Activated gamma-delta T cell (primary cell): ENCODE data around the gene MSL3.
A peak's percentile ranks its signal among the peaks of the same experiment; 100 is the strongest.

Experiments used
- DNase-seq: peaks from one replicate; lab custom pipeline; 2025; lab: John Stamatoyannopoulos, UW
- total RNA-seq, 2 donors: gene quantifications; one replicate each; lab custom pipeline; 2026; lab: John Stamatoyannopoulos, UW

MSL3 gene, protein sequence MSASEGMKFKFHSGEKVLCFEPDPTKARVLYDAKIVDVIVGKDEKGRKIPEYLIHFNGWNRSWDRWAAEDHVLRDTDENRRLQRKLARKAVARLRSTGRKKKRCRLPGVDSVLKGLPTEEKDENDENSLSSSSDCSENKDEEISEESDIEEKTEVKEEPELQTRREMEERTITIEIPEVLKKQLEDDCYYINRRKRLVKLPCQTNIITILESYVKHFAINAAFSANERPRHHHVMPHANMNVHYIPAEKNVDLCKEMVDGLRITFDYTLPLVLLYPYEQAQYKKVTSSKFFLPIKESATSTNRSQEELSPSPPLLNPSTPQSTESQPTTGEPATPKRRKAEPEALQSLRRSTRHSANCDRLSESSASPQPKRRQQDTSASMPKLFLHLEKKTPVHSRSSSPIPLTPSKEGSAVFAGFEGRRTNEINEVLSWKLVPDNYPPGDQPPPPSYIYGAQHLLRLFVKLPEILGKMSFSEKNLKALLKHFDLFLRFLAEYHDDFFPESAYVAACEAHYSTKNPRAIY
- total RNA-seq: 100 to 156 reads per million in 2 donors

DNA sequence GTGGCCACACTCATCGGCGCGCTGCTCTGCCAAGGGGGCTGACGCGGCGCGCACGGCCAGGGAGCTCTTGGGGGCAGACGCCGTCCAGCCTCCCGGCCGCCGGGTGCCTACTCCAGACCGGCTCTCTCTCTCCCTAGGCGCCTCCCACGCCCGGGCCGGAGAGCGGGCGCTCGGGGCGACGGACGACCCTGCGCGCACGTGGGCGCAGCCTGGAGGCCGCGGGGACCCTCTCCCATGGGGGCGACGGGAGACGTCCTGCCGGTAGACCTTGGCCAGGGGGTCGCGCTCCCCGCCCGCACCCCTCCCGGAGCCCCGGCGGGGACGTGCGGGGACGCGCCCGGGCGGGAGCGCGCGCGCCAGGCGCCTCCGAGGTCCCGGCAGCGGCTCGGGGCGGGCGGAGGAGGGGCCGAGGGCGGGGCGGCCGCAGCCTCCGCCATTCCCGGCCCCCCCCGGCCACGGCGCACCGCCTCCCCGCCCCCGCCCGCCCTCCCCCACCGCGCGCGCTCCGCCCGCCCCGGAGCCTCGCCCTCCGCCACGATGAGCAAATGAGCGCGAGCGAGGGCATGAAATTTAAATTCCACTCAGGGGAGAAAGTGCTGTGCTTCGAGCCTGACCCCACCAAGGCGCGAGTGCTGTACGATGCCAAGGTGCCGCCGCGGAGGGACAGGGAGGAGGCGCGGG lies at the start of gene MSL3:
MSL3 (plus strand) TSS at position 519 of the 681 bp plus-strand sequence; CDS start at position 546, 27 bp downstream.
- DNase-seq: peak; percentile 59

DNA sequence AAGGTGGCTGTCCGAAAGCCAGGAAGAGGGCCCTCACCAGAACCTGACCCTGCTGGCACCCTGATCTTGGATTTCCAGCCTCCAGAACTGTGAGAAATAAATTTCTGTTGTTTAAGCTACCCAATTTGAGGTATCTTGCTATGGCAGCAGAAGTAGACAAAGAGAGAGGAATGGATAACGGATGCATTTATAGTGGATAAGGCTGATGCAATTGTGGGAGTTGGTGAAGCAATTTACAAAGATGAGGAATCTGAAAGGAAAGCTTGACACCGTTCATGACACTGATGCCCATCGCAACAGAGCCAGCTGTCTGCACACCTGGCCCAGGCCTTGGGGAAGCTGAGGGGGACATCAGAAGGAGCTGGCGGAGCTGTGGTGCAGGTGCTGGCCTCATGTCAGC lies 35.7 kb upstream of the MSL3 start:
- DNase-seq: no peak

DNA sequence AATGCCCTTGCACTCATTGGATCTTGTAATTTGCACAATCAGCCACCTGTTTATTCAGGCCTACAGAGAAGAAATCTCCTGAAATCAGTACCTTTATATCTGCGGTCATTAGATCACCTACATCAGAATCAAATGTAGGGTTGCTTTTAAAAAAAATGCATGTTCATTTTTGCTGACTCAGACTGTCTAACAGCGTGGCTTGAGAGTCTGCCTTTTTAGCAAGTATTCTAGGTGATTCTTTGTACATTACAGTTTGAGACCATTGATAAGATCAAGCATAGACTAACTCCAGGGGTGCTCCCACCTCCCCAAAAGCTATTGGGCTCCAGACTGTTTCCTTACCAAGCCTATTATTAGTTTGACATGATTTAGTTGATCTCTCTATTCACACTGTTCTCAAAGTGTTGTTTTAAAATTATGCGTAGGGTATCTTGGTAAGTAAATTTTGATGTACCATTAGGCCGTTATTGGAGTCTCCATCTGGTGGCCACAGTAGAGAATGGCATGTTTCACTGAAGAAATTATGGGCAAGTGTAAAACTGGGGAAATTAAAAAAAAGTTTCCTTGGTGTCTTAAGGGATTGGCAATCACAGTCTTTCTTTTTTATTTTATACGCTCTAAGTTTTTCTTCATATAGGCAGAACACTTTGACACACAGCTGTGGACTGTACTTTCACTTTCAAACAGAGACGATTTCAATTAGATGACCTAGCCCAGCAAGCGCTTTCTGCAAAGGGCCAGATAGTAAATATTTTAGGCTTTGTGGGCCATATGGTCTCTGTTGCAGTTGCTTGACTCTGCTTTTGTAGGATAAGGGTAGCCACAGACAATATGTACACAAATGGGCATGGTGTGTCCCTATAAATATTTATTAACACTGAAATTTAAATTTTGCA lies 33.7 kb upstream of the MSL3 start:
- DNase-seq: no peak

DNA sequence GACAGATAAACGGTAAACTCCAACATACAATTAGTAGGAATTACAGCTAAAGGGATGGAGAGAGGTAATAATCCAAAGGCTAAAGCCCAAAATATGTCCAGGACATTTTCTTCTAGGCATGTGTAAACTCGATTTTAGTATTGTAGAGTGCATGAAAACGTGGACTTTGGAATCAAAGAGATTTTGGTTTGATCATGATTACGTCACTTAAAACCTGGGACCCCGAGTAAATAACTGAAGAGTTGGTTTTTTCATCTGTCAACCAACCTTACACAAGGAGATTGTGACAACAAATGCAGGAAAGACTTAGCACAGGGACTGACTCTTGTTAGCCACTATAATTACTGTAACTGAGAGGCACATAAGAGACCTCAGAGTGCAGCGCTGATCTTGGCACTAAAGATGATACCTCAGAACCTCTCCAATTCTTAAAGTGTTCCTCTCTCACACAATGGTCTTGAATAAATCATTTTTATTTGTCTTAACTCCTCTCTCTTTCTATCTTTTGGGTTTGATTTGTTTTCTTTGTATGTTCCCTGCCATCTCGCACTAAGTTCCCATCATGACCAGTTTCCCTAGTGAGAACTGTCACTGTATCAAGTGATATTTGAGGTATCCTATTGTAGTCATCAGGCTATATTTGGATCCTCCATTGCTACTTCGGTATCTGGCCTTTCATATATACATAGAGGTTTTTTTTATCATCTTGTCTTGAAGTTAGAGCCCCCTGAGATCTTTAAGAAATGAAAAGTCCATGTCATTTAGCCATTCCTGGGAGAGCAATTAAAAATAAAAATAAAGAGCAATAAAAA lies 32.2 kb upstream of the MSL3 start:
- DNase-seq: no peak

DNA sequence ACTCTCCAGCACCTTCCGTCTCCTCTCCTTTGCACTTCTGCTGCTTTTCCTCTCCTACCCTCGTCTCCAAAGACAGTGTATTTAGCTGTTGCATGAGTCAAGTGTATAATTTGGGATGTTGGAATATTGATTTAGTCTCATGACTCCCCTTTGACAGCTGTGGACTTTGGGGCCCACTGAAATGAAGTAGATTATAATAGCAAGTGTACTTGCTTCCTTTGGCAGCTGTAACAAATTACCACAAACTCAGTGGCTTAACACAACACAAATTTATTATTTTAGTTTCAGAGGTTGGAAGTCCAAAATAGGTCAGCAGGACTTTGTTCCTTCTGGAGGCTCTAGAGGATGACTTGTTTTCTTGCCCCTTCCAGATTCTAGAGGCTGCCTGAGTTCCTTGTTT lies 29.5 kb upstream of the MSL3 start:
- no peak for DNase-seq

DNA sequence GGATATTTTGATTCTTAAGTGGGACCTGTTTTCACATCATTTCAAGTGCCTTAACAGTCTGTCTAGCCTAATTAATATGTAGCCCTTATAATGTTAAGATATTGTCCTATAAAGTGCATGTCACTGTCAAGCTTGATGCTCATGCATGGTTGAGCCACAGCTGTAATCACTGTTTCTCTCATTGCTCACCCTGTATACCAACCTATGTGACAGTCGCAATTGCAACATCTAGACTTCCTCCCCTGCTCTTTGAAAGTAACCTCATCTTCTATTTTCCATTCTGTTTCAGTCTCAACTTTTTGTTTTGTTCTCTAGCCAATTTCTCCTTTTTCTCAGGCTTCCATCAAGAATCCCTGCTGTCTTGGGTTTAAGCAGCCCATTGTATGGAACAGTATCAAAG lies 24.4 kb upstream of the MSL3 start:
- DNase-seq: no peak

DNA sequence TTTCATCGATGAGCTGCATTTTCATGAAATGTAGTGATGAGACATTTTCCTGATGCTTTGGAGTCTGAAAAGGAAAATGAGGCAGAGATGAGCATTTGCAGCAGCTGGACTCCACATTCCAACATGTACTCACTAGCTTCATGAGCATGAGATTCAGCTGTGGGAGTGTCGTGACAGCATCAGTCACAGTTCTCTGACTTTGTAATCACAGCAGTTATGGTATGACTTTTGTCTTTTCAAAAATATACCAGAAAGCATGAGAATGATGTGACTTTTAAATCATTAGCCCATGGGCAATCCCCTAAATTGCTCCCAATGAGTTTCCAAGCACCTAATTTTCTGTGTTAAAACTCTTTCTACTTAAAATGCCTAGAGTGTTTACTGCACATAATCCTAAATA lies 18.3 kb upstream of the MSL3 start:
- DNase-seq: no peak

DNA sequence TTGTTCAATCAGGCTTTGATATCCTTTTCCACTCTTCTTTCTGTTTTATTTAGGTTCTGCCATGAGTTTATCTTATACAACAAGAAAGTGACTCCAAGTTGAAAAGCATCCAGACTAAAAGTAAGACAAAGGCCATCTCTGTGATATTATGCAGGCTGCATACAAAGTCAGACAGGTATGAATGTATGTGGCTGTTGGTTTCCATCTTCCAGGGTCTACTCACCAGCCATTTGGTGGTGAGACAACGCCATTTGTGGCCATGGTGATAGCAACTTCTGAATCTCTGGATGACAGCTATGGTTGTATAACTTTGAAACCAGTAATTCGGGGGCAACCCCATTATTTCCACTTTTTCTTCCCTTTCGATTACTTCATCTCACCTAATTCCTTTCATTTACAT lies 17.2 kb upstream of the MSL3 start:
- DNase-seq: no peak

DNA sequence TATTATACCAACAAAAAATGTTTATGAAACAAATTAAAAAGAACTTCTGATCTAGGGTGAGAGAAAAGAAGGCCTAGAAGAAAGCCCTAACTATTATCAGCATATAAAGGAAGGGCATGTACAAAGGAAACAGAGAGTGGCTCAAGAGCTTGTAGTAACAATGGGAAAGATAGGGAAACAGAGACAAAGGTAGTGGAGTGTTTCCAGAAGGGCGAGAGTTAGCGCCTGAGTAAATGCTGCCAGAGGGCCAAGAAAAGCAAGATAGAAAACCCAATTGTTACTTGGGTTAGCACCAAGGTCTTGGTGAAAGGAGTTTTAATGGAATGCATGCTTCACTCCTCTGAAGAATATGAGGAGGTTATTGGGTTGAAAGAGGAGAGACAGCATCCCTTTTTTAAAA lies 16.5 kb upstream of the MSL3 start:
- DNase-seq: no peak

DNA sequence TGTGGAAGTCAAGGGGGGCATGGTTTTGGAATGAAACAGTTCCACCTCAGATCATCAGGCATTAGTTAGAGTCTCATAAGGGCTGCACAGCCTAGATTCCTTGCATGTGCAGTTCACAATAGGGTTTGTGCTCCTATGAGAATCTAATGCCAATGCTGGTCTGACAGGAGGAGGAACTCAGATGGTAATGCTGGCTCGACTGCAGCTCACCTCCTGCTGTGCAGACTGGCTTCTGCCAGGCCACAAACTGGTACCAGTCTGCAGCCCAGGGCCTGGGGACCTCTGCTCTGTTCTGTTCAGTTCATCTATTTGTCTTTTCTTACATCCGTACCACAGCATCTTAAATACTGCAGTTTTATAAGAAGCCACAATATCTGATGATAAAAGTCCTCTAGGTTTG lies 12.2 kb upstream of the MSL3 start:
- DNase-seq: no peak

DNA sequence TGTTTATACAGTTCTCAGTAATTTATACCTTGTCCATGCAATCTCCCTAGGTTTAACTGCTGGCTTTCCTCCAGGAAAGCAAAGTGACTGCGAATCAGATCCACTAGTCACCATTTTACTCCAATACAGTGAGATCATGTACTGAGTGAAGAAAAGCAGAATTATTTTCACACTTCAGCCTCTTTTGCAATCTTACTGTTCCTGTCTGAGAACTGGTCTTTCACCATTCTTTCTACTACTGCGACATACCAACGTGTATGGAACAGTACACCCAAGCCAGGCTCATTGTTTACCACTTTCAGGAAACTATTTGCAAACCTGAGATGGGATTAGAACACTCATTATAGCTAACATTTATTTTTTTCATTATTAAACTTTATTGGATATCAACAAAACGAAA lies 8.0 kb upstream of the MSL3 start:
- DNase-seq: no peak

DNA sequence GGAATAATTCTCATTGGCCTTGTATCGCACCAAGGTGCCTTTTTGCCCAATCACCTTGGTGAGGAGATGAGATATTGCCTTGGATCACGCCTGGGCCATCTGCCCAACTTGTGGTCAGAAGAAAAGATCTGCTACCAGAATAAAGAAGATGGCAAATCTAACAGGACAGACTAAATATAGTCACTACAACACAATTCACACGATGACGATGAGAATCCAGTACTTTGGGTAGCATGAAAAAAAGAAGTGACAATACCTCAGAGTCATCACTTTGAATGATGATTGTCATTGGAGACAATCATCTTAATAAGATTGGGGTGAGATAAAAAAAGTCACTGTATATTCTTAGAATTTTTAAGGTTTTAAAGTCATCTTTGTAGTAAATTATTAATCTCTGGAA lies 7.3 kb upstream of the MSL3 start:
- no peak for DNase-seq

DNA sequence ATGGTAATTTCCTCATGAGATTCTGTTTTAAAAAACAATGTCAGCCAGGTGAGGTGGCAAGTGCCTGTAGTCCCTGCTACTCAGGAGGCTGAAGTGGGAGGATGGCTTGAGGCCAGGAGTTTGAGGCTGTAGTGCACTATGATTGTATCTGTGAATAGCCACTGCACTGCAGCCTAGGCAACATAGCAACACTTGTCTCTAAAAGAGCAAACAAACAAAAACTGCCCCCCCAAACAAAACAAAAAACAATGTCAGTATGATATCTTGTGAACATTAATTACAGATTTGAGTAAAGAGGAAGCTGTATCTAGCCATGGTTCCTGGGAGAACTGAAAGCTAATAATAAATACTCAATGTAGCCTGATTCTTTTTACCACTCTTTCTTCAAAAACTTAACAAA lies 6.8 kb upstream of the MSL3 start:
- no peak for DNase-seq

DNA sequence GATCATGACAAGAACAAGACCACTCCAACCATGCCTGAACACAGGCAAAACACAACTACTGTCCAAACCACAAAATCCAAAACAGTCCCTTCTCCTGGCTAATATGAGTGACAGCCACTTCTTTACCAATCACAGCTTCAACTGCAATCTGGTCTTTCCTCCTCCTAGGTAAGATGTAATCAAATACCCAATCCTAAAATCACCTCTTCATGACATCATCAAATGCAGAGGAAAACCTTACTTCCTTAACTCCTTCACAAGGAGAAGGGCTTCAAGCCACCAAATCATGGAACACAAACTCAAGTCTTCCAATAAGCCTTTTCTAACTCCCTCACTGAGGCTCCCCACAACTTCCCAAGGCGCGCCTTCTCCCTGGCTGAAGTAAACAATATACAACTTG lies 4.4 kb upstream of the MSL3 start:
- no peak for DNase-seq

DNA sequence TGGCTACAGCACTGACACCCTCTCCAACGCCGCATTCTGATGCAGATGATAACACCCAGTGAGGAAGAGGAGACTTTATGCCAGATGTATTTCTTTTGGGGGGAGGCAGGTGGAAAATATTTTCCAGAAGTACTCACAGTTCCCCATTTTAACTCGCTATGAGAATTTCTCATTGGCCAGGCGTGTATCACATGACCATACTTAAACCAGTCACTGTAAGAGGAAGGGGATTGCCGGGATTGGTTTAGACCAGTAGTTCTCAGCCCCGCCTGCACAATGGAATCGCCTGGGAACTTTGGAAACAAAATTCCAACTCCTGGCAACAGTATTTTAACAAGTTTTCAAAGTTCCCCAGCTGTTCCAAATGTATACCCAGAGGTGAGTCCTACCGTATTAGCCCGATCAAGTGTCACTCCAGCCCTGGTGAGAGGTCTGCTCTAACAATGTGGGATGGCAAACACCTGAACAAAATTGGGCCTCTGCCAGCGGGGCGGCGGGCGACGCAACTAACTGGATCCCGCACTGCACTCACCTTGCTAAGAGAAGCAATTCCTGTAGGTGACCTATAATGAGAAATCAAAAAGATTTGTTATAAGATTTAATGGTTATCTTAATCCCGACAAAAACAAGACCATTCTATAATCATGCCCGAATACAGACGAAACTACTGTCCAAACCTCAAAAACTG lies 2.9 kb upstream of the MSL3 start:
- no peak for DNase-seq

DNA sequence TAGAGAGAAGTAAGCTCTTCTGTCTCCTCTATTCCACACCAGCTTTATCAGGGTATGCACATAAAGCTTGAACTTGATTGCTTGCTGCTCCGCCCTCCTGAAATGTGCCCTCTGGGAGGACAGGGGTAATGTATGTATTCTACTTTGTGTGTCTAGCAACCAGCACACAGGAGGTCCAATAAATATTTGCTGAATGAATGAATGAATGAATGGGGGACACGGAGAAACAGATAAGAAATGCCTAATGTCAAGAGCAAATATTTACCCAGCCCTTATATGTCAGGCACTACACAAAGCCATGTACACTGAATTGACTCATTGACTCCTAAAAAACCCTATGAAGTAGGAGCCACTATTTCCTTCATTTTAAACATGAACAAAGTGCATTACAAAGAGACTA lies 2.3 kb upstream of the MSL3 start:
- DNase-seq: no peak

DNA sequence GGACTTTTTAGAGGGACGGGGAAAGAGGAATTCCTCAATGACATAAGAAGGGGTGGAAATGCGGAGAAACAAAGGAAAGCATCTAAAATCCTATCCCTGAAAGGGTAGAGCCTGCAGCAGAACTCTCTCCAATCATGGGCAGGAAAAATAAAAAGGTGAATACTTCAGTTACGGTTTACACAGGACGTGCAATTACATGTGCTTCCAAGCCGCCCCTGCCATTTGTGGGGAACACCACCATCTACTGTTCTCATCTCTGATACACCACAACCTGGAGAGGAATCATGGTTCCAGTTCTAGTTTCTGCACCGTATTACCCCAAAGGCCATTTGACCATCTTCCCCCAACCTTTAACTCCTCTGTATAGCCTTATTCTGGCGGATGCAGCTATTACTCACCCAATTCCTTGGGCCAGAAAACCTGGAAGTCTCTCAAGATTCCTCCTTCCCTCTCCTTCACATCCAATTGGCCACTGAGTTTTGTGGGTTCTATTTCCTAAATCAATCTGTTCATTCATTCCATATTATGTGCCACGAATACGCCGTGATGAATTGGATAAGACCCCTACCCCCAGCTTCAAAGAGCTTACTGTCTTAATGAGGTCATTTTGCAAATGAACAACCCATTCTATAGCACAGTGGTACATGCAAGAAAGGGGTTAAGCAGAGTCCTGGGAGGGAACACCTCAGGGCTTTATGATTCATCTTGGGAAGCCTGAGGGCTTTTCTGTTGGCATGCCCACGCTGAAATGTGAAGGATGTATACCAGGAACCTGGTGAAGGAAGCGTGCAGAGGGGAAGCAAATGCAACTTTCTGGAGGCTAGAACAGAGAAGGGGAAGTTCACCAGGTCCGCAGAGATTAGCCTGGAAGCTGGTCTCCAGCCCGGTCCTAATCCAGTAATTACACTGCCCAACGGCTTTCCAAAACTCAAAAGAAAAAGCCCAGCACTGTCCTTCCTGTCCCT lies 1.4 kb upstream of the MSL3 start:
- no peak for DNase-seq

DNA sequence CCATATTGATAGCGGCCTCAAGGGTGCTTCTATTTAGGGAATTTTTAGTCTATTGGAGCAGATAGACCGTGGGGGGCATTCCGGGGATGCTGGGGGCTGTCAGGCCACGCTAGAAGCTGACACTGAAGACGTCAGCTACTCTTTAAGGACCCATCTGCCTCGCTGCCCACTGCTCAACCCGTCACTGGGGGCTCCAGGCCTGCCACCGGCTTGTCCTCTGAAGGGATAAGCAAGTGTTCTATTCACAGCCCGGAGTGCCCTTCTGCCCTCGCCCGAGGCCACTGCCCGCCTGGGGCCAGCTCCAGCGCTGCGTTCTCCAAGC lies 679 bp upstream of the MSL3 start:
- DNase-seq: no peak

DNA sequence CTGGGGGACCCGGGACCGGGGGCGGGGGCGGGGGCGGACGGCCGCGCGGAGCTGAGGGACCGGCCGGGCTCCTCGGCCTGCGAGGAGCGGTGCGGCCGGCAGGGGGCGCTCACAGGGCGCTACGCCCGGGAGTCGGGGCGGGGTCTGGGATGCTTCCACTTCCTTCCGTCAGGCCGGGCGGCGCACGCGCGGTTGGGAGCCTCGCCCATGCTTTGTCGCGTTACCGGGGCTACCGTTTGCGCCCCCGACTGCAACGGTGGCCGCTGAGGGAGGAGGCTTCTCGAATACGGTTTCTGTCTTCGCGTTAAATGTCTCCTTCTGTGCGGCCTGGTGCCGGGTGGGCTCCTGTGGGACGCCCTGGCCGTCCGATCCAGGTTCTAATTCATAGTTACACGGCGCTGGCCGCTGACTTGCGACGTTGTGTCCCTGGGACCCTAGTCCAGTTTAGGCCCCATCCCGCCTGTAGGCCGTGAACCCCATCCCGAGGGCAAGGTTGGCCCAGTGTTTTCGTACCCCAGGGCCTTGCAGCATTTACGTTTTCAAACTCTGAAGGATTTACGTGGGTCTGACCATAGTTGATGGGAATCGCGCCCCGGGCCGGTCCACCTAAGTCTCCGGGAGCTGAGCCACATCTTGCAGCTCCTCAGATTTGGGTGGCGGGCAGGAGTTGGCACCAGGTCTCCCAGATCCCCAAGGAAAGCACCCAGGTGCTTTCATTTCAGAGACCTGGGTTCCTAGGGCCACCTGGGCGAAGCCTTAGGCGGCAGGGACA lies 549 bp downstream of the MSL3 start:
- DNase-seq: peak; percentile 81
